ENCODE results near the gene SLC22A5.
"Not testable (repeated sequence)": the region's sequence is repeated elsewhere in the genome, so short reads cannot be mapped to it uniquely, and the experiment has no call there.

The SLC22A5 gene

DNA sequence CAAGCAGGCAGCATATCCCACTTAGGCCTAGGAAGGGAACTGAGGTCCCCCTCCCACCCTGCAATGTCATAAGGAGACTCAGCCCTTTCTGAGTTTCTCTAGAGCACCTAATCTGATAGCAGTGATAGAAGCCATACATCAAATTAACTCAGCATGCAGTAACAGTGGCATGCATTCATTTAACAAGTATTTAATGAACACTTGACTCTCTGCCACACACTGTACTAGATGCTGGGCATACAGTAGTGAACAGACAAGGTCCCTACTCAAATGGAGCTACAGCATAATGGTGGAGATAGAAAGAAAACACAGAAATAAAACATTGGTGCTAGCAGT, 58.6 kb downstream of the SLC22A5 start:
- DNase-seq (ENCODE audit: low read depth): no peak

DNA sequence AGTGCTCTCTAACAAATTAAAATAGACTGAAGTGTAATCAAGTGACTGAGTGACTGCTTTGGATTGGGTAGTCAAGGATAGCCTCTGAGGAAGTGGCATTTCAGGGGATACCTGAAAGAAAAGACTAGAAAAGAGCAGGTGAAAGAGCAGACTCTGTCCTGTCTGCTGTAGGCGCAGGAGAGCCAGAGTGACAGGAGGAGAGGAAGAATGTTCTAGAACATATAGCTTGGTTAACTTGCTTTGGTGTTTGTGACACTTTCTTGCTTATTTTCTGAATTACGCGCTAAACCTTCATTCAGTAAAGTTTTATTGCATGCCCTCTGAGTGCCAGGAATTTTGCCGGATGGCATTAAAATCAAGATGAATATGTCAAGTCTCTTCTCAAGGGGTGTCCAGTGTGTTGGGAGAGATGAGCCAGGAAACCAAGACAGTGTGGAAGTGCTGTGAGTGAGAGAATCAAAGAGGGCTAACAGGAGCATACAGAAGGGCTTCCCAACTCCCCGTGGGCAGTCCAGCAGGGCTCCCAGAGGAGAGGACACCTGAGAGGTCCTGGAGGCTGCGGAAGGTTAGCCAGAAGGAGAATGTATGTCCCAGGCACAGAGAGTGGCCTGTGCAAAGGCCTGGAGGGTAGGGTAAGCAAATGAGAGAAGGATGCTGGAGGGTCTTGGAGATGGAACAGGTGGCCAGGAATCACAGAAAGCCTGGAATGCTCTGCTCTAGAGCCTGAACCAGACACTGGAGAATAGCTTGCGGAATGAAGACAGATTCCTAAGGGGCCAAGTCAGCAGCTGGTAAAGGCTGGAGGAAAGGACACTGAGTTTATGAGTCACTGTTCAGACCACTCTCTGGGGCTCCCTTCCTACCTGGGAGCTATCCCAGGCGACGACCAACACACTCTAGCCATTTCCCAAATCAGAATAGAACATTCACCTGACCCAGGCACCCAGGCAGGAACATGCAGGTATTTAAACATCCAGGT, 59.3 kb downstream of the SLC22A5 start:
- no peak for DNase-seq (ENCODE audit: low read depth)

DNA sequence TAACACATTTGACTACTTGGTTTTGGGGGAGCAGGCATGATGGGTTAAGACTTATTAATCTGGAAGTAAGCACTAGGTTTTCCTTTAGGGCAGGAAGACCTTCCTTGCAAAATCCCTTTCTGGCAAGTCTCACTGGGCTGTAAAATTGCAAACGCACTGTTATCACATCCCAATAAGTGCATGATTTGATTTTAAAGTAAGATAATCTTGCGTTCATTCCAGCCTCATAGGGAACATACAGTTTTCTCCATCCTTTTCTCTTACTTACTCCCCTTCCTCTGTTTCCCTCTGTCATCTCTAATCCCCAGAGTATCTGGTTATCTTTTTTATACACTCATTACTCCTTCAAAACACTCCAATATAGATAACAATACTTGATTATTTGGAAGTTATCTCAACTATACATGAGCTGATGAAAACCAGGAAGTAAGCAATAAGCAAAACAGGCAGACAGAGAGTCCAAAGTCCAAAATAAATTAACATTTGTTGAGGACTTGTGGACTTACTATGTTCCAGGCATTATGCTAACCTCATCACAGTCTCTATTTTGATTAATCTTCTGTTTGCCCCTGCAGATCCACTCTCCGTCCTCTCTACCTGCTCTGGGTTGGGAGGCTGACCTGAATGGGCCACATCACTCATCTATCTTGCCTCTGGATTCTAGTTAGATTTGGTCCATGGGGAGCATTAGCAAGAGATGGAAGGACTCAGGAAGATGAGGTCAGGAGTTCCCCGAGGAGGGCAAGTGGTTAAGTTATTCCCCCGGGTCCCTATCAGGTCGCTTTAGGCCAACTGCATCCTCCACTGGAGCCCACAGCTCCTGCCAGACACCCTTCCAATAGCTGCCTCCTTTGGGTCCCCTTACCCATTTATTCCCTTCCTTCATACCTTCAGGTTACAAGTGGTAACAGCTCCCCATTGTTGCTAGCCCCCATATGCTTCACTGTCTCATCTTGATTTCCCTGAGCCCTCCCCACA, 60.2 kb downstream of the SLC22A5 start:
- DNase-seq (ENCODE audit: low read depth): no peak

DNA sequence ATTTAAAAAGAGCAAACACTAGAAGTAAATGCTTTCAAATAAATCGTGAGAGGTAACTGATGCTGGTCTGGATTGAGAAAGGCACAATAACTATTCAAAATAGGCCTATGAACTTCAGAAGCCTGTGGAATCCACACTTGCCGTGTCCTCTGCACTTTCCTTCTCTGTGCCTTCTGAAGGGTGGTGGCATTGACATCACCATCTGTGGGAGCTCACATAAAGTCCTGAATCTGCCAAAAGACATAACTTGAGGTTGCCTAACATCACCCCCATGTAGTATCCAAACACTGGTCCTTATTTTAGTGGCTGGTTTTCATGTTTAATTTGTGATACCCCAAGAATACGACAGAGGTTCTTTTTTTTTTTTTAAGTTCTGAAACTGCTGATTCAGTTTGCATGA, 61.2 kb downstream of the SLC22A5 start:
- no peak for DNase-seq (ENCODE audit: low read depth)

DNA sequence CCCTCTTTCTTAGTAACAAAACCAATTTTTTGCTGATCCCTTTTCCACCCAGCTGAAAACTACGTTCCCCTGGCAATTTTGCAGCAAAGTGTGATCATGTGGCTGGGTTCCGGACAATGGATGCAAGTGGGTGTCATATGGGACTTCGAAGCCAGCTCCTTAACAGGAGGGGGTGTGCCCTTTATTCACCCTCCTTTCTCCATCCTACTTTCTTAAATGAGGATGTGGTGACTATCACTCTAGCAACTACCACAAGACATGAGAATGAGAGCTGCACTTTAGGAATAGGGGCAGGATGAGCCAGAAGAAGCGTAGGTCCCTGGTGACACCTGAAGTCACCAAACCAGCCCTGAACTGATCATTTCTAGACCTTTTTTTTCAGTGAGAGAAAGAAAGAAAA, 62.1 kb downstream of the SLC22A5 start:
- no peak for DNase-seq (ENCODE audit: low read depth)

- no peak for DNase-seq (ENCODE audit: low read depth)
Observed at GRCh38 chr5:132433141-132433540, 63.6 kb downstream of the SLC22A5 start.

DNA sequence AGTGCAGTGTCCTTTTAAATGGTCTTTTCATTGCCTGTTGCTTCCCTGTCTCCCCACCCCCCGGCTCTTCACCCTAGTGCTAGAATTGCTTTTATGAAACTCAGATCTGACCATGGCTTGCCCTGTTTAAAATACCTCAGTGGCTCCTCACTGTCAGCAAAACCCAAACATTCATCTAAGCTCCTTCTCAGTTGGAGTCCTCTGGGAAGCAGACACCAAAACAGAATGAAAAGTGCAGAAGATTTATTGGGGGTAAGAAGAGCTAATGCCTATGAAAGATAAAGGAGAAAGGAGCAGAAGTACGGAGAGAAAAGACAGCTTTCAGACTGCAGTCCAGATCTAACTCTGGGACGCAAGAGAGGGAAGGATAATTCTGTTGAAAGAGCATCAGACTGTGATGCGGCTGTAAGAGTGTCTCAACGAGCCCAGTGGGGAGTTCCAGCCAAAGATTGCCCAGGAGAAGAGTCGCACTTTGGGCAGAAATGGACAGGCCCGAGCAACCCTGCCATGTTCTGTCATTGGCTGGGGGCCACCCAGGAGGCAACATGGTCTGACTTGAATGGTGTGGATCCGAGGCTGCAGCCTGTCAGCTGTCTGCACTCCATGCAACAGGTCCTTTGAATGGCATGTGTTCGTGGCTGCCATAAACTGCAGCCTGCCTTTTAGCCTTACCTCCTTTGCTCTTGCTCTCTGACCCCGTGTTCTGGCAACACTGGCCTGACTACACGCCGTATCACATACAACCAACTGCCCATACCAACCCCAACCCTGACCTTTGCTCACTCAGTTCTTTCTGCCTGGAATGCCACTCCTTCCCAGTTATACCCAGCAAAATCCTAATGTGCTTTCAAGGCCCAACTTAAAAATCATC, 65.1 kb downstream of the SLC22A5 start:
- DNase-seq (ENCODE audit: low read depth): no peak

GRCh38 chr5:132435447-132435846, 65.9 kb downstream of the SLC22A5 start:
- no peak for DNase-seq (ENCODE audit: low read depth)

DNA sequence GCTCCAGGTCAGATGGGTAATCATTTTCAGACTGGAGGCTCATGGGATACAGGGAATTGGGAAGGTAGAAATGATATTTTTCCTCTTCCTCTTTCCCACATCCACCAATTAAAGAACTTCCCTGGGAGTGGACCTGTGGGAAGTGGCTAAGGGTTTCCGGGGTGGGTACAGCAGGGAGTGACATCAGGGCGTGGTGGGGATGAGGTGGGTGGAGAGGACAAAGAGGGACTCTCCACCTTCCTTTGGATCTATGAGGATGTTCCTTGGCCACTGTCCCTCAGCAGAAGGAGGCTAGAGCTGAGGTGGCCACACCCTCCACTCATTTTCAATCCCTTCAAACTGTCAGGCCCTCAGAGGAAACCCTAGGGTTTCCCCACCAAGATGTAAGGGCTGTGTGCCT, 66.4 kb downstream of the SLC22A5 start:
- no peak for DNase-seq (ENCODE audit: low read depth)

- DNase-seq (ENCODE audit: low read depth): no peak
Observed at GRCh38 chr5:132436936-132437335, 67.4 kb downstream of the SLC22A5 start.

DNA sequence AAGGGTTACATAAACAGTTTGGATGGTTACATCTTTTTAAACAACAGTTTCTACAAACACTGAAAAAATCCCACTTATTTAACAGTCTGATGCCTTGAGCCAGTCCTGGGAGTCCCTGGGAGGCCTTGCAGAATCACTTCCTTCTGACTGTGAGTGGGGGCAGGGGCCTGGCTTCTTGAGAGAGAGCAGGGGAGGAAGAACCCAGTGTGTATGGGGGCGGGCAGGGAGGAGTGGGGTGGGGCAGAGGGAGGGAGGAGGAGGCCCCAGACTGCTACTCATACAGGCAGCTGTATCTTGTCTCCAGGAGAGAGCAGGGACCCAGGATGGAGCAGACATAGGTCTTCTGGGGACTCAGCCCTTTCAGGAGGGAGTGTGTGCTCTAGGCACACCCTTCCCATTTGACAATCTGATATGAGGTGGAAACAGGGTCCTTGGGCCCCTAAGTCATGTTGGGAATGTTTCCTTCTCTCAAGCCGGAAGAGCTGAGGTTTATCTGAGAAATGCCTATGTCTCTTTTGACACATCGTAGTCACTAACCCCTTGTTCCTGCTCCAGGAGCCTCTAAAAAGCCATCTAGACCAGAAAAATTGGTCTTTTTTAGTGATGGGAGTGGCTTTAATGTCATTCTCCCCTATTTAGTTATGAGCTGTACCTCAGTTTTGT, 68.2 kb downstream of the SLC22A5 start:
- no peak for DNase-seq (ENCODE audit: low read depth)

DNA sequence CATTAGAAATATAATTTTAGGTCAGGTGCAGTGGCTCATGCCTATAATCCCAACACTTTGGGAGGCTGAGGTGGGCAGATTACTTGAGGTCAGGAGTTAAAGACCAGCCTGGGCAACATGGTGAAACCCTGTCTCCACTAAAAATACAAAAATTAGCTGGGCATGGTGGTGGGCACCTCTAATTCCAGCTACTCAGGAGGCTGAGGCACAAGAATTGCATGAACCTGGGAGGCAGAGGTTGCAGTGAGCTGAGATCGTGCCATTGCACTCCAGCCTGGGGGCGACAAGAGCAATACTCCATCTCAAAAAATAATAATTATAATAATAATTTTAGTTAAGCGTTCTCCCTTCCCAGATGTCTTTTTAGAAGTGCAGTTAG, 68.7 kb downstream of the SLC22A5 start:
- DNase-seq (ENCODE audit: low read depth): not testable (repeated sequence)

DNA sequence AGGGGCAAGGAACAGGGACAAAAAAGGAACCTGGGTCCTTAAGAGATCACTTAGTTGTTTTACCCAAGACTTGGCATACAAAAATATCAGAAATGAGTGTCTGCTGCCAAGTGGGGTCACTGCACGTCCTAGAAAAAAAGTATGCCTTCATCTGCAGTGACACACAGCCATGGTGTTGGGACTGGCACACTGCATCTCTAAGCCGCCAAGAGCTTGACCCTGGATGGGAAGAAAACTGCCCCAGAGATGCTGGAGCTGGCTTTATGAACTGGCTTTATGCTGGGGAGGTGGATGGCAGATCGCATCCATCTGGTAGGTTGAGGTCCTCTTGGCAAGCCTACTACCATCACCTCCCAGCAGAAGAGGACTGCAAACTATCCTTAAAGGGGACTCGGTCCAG, 69.4 kb downstream of the SLC22A5 start:
- no peak for DNase-seq (ENCODE audit: low read depth)

DNA sequence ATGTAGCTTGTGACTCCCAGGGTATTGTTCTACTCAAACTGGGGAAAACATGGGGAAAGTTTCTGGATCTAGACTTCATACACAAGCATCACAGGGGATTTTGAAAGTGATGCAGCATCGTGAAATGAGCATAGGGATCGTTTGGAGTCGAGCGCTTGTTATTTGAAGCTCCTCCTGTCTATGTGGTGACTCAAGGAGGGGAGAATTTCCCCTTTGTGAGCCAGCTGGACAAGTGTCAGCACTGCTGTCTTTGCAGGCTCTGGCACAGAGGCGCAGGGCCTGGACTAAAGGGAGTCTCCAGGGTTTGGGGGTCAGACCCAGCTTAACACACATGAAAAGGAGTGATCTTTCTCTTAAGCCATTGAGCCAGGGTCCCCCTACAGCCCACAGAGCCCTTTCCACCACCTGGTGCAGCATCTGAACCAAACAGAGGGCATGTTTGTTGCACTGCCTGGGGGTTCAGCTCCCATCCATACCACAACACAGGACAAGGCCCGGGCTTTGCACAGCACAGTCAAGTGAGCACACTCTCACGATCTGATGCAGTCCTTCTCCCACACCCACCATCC, 70.1 kb downstream of the SLC22A5 start:
- DNase-seq (ENCODE audit: low read depth): no peak

DNA sequence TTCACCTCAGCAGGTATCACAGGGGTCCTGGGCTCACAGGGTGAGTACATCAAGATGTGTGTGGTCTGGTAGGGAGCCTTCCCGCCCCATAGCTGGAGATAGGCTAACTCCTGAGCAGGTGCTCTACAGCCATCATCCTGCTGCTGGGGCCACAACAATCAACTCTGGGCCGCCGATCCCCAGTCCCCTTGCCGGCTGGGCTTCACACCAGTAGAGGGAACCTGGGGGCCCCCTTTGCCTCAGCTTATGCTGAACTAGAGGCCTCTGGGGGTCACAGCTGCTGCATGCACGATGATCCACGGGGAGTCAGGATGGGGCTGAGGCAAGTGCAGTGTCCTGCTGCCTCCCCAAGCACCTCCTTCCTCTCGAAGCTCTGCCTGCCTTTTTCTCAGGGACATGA, 74.6 kb downstream of the SLC22A5 start:
- DNase-seq (ENCODE audit: low read depth): no peak

Measured in HS-27A (cell line).